WERI-Rb-1 (cell line): Measurements from ENCODE around the gene SCAF1.

Source experiments
- DNase-seq: peaks from one replicate; pipeline ENCODE4 v3.0.0-alpha.2; 2020
- H3K27ac ChIP-seq: fragments of 250-450 bp; sonication (Bioruptor Pico); 2 replicates; pipeline ENCODE4 v1.5.1; 2020; ENCODE audit warnings: mild to moderate bottlenecking, moderate library complexity
- H3K27me3 ChIP-seq: fragments of 250-450 bp; sonication (Bioruptor Pico); 2 replicates; pipeline ENCODE4 v1.5.1; 2021; ENCODE audit warnings: mild to moderate bottlenecking, low read depth, moderate library complexity; ENCODE audit not compliant: insufficient read depth, severe bottlenecking
- H3K36me3 ChIP-seq: fragments of 250-450 bp; sonication (Bioruptor Pico); 2 replicates; pipeline ENCODE4 v1.5.1; 2020; ENCODE audit warnings: mild to moderate bottlenecking, moderate library complexity
- H3K4me3 ChIP-seq: 2 replicates; pipeline ENCODE4 v1.5.1; 2011; ENCODE audit warnings: low read depth, mild to moderate bottlenecking, control low read depth, low read length
- H3K9me3 ChIP-seq: fragments of 250-450 bp; sonication (Bioruptor Pico); 2 replicates; pipeline ENCODE4 v1.5.1; 2021; ENCODE audit warnings: mild to moderate bottlenecking, moderate library complexity; ENCODE audit not compliant: severe bottlenecking
- TF ChIP-seq, protein P1 (sequence below): IDR thresholded peaks from 2 replicates; pipeline ENCODE4 v1.5.1; 2011; ENCODE audit warnings: low read depth, mild to moderate bottlenecking, control low read depth, inconsistent platforms, low read length

SCAF1 gene

GRCh38 chr19:49664171-49665035 lies 22.4 kb downstream of the SCAF1 start:
- DNase-seq = peak; percentile 94
- Histone ChIP-seq H3K36me3 (peaks cover 35% of the 10 kb centered on the region), H3K4me3 (peak overlapping the region; percentile 75), H3K27me3 (no peaks in the 10 kb centered on the region), H3K9me3 (no peaks in the 10 kb centered on the region), H3K27ac (peak overlapping the region; percentile 70)
- TF ChIP-seq, protein P1, sequence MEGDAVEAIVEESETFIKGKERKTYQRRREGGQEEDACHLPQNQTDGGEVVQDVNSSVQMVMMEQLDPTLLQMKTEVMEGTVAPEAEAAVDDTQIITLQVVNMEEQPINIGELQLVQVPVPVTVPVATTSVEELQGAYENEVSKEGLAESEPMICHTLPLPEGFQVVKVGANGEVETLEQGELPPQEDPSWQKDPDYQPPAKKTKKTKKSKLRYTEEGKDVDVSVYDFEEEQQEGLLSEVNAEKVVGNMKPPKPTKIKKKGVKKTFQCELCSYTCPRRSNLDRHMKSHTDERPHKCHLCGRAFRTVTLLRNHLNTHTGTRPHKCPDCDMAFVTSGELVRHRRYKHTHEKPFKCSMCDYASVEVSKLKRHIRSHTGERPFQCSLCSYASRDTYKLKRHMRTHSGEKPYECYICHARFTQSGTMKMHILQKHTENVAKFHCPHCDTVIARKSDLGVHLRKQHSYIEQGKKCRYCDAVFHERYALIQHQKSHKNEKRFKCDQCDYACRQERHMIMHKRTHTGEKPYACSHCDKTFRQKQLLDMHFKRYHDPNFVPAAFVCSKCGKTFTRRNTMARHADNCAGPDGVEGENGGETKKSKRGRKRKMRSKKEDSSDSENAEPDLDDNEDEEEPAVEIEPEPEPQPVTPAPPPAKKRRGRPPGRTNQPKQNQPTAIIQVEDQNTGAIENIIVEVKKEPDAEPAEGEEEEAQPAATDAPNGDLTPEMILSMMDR = no peak

- no peaks in the 10 kb centered on the region for H3K27me3 ChIP-seq
- peaks cover 29% of the 10 kb centered on the region for H3K36me3 ChIP-seq
- H3K4me3 ChIP-seq = peak overlapping the region; percentile 75
- no peaks in the 10 kb centered on the region for H3K9me3 ChIP-seq
- H3K27ac ChIP-seq = peak overlapping the region; percentile 70
- TF ChIP-seq, protein P1 = no peak
- no peak for DNase-seq
Measured at GRCh38 chr19:49665036-49665350, 23.0 kb downstream of the SCAF1 start.

- TF ChIP-seq, protein P1 = no peak
- H3K4me3 ChIP-seq = peak within 1 kb of the TSS; percentile 75
- peak within 1 kb of the TSS; percentile 70 for H3K27ac ChIP-seq
- DNase-seq = peak; percentile 95
- no peaks in the 10 kb centered on the region for H3K9me3 ChIP-seq
- H3K27me3 ChIP-seq = no peaks in the 10 kb centered on the region
- peaks cover 24% of the 10 kb centered on the region for H3K36me3 ChIP-seq
Measured at GRCh38 chr19:49665351-49666119, 23.5 kb downstream of the SCAF1 start, which contains the start of the genes BCL2L12 and IRF3. BCL2L12 (plus strand) TSS chr19:49665933; CDS start chr19:49666693, 760 bp downstream. IRF3 (minus strand) TSS chr19:49665857; CDS start chr19:49664838, 1,019 bp downstream.

GRCh38 chr19:49666120-49666444 lies 24.1 kb downstream of the SCAF1 start:
- Histone ChIP-seq H3K27me3 (no peaks in the 10 kb centered on the region), H3K9me3 (no peaks in the 10 kb centered on the region), H3K4me3 (peak overlapping the region; percentile 75), H3K27ac (no peak overlapping the region), H3K36me3 (peaks cover 20% of the 10 kb centered on the region)
- DNase-seq = no peak
- TF ChIP-seq, protein P1 = no peak

DNA sequence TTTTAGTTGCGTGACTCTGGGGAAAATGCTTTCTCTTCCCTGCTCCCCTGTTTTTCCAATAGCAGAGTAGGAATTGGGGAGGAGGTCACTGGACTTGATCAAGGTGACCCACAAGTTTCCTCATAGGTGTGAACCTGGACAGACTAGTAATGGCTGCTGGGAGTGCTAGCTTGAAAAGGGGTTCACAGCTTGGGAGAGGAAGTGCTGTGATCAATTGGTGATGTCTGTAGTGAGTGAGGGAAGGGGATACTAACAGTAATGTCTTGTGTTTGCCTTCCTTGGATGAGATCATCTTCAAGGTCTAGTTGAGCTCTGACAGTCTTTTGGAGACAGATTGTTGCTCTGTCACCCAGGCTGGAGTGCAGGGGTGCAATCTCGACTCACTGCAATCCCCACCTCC lies 25.5 kb downstream of the SCAF1 start:
- no peaks in the 10 kb centered on the region for H3K9me3 ChIP-seq
- no peak overlapping the region for H3K27ac ChIP-seq
- H3K4me3 ChIP-seq = no peak overlapping the region
- H3K27me3 ChIP-seq = no peaks in the 10 kb centered on the region
- DNase-seq = no peak
- TF ChIP-seq, protein P1 = no peak
- H3K36me3 ChIP-seq = peaks cover 6% of the 10 kb centered on the region
